Measurements from ENCODE around the gene C9orf43. TPM values are rescaled to one million over a fixed set of nuclear protein-coding genes. Genes with fewer than 3 reads are reported as not detected.

The C9orf43 gene
- polyA plus RNA-seq, 2 of the 4 experiments (the other 2 are of a cell fraction): 0.50 to 1.0 TPM

DNA sequence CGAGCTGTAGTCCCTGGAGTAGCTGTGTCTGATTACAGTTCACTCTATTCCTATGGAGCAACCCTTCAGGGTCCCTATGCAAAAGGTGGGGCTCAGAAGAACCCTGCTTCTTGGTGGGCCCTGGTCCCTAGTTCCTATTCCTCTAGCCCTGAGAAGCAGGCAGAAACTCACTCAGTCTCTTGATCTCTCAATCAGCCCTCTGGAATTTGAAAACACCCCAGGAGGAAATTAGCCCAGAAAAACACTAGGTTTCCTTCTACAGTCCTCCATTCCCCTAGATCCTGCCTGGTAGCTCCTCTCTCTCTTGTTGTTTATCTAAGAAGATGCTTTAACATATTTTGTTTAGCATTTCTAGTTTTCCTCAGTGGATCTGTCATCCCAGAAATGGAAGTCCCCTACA, 60.6 kb downstream of the C9orf43 start (continued):
- TF ChIP-seq, protein P1, sequence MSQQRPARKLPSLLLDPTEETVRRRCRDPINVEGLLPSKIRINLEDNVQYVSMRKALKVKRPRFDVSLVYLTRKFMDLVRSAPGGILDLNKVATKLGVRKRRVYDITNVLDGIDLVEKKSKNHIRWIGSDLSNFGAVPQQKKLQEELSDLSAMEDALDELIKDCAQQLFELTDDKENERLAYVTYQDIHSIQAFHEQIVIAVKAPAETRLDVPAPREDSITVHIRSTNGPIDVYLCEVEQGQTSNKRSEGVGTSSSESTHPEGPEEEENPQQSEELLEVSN (IDR thresholded peaks at IDR 0.05; ENCODE audit: borderline replicate concordance, low read depth): no peak

DNA sequence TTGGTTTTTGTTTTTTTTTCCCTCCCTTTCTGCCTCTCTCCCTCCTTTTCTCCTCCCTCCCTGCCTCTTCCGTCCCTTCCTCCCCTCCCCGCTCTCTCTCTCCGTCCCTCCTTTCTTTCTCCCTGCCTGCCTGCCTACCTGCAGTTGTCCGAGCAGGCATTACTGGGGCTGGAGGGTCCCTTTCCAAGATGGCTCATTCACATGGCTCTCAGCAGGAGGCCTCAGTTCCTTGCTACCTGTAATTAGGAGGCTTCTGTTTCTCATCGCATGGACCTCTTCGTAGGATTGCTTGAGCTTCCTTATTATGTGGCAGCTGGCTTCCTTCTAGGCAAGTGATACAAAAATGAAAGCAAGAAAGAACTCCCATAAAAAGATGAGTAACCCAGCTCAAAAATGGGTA, 61.0 kb downstream of the C9orf43 start:
- ChIA-PET CTCF (interaction anchor here (0.8 to 2.3 kb wide), 3 partner anchors 25 to 187 kb away, joined by 3 to 9 read pairs (median 3); no protein-coding TSS in a partner anchor), POLR2A (no interaction called here)
- DNase-seq (ENCODE audit: low read depth in 1 of 2, low spot score in 1 of 2) (no peak), ATAC-seq (no peak), FAIRE-seq (no peak)
- peaks cover 11% of the 10 kb centered on the region; the same call in 1 of the 3 replicates for H3K4me1 ChIP-seq
- WGBS (ENCODE audit: missing lambda C conversion rate): 89% methylated on average over 6 of the region's 6 CpGs
- no peak for TF ChIP-seq HEYL (CRISPR knock-in tag; IDR thresholded peaks at IDR 0.05)
- H3K27ac ChIP-seq: no peak overlapping the region
- no peak overlapping the region for H3K4me2 ChIP-seq
- H3K9me3 ChIP-seq: no peaks in the 10 kb centered on the region; the same call in 2 of the 3 replicates
- no peak overlapping the region for H3K4me3 ChIP-seq

DNA sequence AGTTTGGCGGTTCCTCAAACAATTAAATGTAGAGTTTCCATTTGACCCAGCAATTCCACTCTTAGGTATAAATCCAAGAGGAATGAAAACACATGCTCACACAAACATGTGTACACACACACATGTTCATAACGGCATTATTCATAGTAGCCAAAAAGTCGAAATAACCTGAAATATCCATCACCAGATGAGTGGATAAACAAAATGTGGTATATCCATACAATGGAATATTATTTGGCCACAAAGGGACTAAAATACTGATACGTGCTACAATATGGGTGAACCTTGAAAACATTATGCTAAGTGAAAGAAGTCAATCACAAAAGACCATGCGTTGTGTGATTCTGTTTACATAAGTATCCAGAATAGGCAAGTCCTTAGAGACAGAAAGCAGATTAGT, 61.7 kb downstream of the C9orf43 start:
- ChIA-PET CTCF (interaction anchor here (0.8 to 2.7 kb wide), 5 partner anchors 9 to 186 kb away, joined by 3 to 10 read pairs (median 5); partner anchors contain the start of gene RGS3), POLR2A (no interaction called here)
- Histone ChIP-seq H3K4me1 (peaks cover 11% of the 10 kb centered on the region; the same call in 1 of the 3 replicates), H3K9me3 (no peaks in the 10 kb centered on the region; the same call in 2 of the 3 replicates), H3K27ac (no peak overlapping the region), H3K4me2 (no peak overlapping the region), H3K4me3 (no peak overlapping the region)
- peak; percentile 32 for FAIRE-seq
- WGBS (ENCODE audit: missing lambda C conversion rate): 95% methylated on average over 5 of the region's 5 CpGs
- no peak for ATAC-seq
- DNase-seq (ENCODE audit: low read depth in 1 of 2, low spot score in 1 of 2): no peak
- no peak for TF ChIP-seq HOXB13 (CRISPR knock-in tag; IDR thresholded peaks at IDR 0.05; ENCODE audit: low read depth)
- no peak for TF ChIP-seq ZC3H11A (IDR thresholded peaks at IDR 0.05)
- no peak for TF ChIP-seq NPAS2 (CRISPR knock-in tag; IDR thresholded peaks at IDR 0.05; ENCODE audit: borderline replicate concordance)
- TF ChIP-seq BHLHE40 (IDR thresholded peaks at IDR 0.05; ENCODE audit: low read depth, low read length): no peak
- no peak for TF ChIP-seq GATA3 (IDR thresholded peaks at IDR 0.05; ENCODE audit: borderline replicate concordance)
- TF ChIP-seq, protein P2, sequence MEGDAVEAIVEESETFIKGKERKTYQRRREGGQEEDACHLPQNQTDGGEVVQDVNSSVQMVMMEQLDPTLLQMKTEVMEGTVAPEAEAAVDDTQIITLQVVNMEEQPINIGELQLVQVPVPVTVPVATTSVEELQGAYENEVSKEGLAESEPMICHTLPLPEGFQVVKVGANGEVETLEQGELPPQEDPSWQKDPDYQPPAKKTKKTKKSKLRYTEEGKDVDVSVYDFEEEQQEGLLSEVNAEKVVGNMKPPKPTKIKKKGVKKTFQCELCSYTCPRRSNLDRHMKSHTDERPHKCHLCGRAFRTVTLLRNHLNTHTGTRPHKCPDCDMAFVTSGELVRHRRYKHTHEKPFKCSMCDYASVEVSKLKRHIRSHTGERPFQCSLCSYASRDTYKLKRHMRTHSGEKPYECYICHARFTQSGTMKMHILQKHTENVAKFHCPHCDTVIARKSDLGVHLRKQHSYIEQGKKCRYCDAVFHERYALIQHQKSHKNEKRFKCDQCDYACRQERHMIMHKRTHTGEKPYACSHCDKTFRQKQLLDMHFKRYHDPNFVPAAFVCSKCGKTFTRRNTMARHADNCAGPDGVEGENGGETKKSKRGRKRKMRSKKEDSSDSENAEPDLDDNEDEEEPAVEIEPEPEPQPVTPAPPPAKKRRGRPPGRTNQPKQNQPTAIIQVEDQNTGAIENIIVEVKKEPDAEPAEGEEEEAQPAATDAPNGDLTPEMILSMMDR (IDR thresholded peaks at IDR 0.05): no peak
- TF ChIP-seq RAD21 (conservative IDR thresholded peaks at IDR 0.05 in 1 of 2, IDR thresholded peaks at IDR 0.05 in 1 of 2): no peak
- no peak for TF ChIP-seq TFCP2L1 (CRISPR knock-in tag; IDR thresholded peaks at IDR 0.05)

DNA sequence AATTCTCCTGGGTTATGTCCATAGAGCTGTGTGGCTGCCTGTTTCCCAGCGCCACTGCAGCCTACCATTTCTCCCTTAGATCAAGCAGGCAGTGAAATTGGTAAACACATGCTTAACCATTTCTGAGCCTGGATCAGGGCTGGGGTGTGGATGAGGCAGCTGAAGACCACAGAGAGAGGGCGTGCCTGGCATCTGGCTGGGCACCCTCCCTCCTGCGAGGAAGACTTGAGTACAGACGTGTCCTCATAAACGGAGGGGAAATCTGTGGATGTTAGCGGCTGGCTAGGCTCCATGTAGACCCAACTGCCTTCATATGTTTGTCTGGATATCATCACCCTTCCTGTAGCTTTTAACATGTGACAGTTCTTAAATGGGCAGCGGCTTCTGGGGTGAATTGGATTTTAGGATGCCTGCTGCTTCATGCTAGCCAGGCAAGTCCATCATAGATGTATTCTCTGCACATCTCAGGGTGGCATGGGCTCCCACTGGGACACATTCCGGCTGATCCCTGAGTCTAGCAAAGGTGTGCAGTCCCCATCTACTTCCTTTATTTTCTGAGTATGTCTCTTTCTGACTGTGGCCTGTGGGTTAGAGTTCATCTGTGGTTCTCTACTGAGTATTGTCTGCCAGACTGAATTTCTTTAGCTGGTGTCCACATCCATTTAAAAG, 63.9 kb downstream of the C9orf43 start:
- DNase-seq (ENCODE audit: low read depth in 1 of 2, low spot score in 1 of 2) (no peak), FAIRE-seq (no peak), ATAC-seq (no peak)
- CTCF ChIA-PET: interaction anchor here (0.9 to 2.8 kb wide), 6 partner anchors 8 to 182 kb away, joined by 4 to 13 read pairs (median 6); partner anchors contain the start of gene RGS3
- Histone ChIP-seq H3K27ac (no peak overlapping the region), H3K9me3 (no peaks in the 10 kb centered on the region; the same call in 2 of the 3 replicates), H3K4me3 (no peak overlapping the region), H3K4me2 (no peak overlapping the region), H3K4me1 (0 out of 3 replicates have a peak, but pooled peaks cover 2% of the 10 kb centered on the region)
- no peak for TF ChIP-seq FOSB (CRISPR knock-in tag; IDR thresholded peaks at IDR 0.05)
- TF ChIP-seq HDAC2 (IDR thresholded peaks at IDR 0.05): no peak
- TF ChIP-seq, protein P3, sequence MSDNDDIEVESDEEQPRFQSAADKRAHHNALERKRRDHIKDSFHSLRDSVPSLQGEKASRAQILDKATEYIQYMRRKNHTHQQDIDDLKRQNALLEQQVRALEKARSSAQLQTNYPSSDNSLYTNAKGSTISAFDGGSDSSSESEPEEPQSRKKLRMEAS (IDR thresholded peaks at IDR 0.05): no peak
- no peak for TF ChIP-seq FOXS1 (CRISPR knock-in tag; IDR thresholded peaks at IDR 0.05)
- TF ChIP-seq BHLHE40 (IDR thresholded peaks at IDR 0.05; ENCODE audit: low read depth, low read length): no peak
- TF ChIP-seq ZC3H11A (IDR thresholded peaks at IDR 0.05): no peak
- TF ChIP-seq NFE2L2 (conservative IDR thresholded peaks at IDR 0.05; ENCODE audit: low read length): no peak
- TF ChIP-seq, protein P4, sequence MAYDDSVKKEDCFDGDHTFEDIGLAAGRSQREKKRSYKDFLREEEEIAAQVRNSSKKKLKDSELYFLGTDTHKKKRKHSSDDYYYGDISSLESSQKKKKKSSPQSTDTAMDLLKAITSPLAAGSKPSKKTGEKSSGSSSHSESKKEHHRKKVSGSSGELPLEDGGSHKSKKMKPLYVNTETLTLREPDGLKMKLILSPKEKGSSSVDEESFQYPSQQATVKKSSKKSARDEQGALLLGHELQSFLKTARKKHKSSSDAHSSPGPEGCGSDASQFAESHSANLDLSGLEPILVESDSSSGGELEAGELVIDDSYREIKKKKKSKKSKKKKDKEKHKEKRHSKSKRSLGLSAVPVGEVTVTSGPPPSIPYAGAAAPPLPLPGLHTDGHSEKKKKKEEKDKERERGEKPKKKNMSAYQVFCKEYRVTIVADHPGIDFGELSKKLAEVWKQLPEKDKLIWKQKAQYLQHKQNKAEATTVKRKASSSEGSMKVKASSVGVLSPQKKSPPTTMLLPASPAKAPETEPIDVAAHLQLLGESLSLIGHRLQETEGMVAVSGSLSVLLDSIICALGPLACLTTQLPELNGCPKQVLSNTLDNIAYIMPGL (CRISPR knock-in tag; IDR thresholded peaks at IDR 0.05; ENCODE audit: borderline replicate concordance): no peak
- TF ChIP-seq EP300 (IDR thresholded peaks at IDR 0.05): no peak
- no peak for TF ChIP-seq EHMT2 (IDR thresholded peaks at IDR 0.05; ENCODE audit: low read depth)
- TF ChIP-seq CBX8 (IDR thresholded peaks at IDR 0.05): no peak
- TF ChIP-seq ZFP36 (IDR thresholded peaks at IDR 0.05; ENCODE audit: borderline replicate concordance, partially characterized antibody): no peak
- no peak for TF ChIP-seq MAFK (IDR thresholded peaks at IDR 0.05; ENCODE audit: partially characterized antibody)
- WGBS (ENCODE audit: missing lambda C conversion rate): 94% methylated on average over 8 of the region's 8 CpGs
- POLR2A ChIA-PET: no interaction called here

Data from A549 (cell line).